Measurements from ENCODE around the gene NFE2L1. TPM values are rescaled to one million over a fixed set of nuclear protein-coding genes. Genes with fewer than 3 reads are reported as not detected.
A peak's percentile ranks its signal among the peaks of the same experiment; 100 is the strongest.
"Not testable (repeated sequence)": the region's sequence is repeated elsewhere in the genome, so short reads cannot be mapped to it uniquely, and the experiment has no call there.

Gene NFE2L1, protein sequence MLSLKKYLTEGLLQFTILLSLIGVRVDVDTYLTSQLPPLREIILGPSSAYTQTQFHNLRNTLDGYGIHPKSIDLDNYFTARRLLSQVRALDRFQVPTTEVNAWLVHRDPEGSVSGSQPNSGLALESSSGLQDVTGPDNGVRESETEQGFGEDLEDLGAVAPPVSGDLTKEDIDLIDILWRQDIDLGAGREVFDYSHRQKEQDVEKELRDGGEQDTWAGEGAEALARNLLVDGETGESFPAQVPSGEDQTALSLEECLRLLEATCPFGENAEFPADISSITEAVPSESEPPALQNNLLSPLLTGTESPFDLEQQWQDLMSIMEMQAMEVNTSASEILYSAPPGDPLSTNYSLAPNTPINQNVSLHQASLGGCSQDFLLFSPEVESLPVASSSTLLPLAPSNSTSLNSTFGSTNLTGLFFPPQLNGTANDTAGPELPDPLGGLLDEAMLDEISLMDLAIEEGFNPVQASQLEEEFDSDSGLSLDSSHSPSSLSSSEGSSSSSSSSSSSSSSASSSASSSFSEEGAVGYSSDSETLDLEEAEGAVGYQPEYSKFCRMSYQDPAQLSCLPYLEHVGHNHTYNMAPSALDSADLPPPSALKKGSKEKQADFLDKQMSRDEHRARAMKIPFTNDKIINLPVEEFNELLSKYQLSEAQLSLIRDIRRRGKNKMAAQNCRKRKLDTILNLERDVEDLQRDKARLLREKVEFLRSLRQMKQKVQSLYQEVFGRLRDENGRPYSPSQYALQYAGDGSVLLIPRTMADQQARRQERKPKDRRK
- total RNA-seq = 100 to 1,000 TPM; 173 to 242 (median 211) TPM

DNA sequence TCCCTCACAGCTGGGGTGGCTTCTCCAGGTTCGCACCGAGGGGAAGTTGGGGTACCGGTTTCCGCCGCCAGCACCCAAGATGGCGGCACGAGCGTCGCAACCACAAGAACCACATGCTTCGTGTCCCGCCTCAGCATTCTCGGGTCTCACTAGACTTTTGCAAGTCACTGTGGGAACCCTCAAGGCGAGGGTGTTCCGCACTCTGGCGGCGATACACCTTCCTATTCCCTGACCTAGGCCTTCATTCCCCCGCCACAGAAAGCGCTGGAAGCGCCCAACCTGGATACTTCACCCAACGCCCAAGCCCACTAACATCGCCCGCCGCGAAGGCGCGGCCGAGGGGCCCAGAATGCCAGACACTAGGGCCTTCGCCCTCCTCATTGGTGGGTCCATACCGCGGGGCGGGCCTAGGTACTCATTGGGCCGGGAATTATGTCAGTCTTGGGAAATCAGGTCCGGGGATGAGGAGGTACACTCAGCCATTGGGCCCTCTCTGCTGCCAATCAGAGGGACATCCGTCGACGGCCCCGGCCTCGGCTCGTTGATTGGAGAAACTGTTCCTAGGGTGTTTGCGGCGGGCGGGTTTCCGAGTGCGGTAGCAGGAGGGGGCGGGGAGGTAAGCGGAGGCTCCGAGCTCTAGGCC is at the start of gene NFE2L1:
Gene NFE2L1, plus strand, starts transcription at position 619 of the 643 bp plus-strand sequence. CDS start 2,760 bp downstream, outside the sequence.
- in situ Hi-C loops (cut with MboI; ENCODE audit: low pct_ligation_motif_present in 1 of 4, low pct_unique_long_range_greater_than_20kb in 1 of 4, low sequenced_read_pairs in 3 of 4) (no loop called here), intact Hi-C loops (cut with DNase I; ENCODE audit: low total_unique reads) (no loop called here)
- Histone ChIP-seq H3K27me3 (no peaks in the 10 kb centered on the region), H3K27ac (peak within 1 kb of the TSS; percentile 97 to 99 (median 98)), H3K36me3 (no peaks in the 10 kb centered on the region), H3K4me1 (peaks cover 42 to 59% (median 55%) of the 10 kb centered on the region in 4 donors), H3K4me3 (peak within 1 kb of the TSS; percentile 62 to 87 (median 67)), H3K9me3 (no peaks in the 10 kb centered on the region)
- WGBS, 2 donors (ENCODE audit: low coverage in 1 of 2) = 1% methylated on average over 47 of the region's 47 CpGs; no CpG with 5 or more reads in 1 of the 2 donors
- no peak for TF ChIP-seq EP300 (IDR thresholded peaks at IDR 0.05; ENCODE audit: low read depth)
- peak; percentile 86 for TF ChIP-seq POLR2A (IDR thresholded peaks at IDR 0.05)
- peak; percentile 37 to 93 (median 92) for TF ChIP-seq POLR2AphosphoS5 (IDR thresholded peaks at IDR 0.05)
- DNase-seq = peak; percentile 99

DNA sequence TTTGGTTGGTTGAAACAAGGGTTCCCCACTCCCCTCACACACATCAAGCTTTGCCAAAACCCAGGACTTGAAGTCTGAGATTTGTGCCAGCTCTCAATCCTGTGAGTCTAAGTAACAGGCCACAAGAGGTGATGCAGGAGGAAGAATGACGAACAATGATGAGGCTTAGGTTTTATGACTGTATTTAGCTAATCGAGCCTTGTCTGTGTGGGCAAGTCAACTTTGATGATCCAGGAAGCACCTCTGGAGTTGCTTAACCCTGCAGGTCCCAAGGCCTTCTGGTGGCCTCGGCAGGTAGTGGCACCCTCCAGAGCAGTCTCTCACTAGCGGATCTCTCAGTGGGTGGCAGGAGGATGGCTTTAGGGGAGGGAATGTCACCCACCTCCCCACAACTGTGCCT is 48.6 kb upstream of the NFE2L1 start:
- Histone ChIP-seq H3K4me1 (peaks cover 0 to 17% (median 9%) of the 10 kb centered on the region in 4 donors), H3K9me3 (no peaks in the 10 kb centered on the region), H3K36me3 (no peaks in the 10 kb centered on the region), H3K27me3 (no peaks in the 10 kb centered on the region), H3K27ac (no peak overlapping the region), H3K4me3 (no peak overlapping the region)
- 43% methylated on average over 4 of the region's 4 CpGs; no CpG with 5 or more reads in 1 of the 2 donors for WGBS, 2 donors (ENCODE audit: low coverage in 1 of 2)
- no peak for DNase-seq
- TF ChIP-seq POLR2A (IDR thresholded peaks at IDR 0.05) (no peak), POLR2AphosphoS5 (IDR thresholded peaks at IDR 0.05) (no peak), EP300 (IDR thresholded peaks at IDR 0.05; ENCODE audit: low read depth) (no peak)
- TF ChIP-seq, protein P1, sequence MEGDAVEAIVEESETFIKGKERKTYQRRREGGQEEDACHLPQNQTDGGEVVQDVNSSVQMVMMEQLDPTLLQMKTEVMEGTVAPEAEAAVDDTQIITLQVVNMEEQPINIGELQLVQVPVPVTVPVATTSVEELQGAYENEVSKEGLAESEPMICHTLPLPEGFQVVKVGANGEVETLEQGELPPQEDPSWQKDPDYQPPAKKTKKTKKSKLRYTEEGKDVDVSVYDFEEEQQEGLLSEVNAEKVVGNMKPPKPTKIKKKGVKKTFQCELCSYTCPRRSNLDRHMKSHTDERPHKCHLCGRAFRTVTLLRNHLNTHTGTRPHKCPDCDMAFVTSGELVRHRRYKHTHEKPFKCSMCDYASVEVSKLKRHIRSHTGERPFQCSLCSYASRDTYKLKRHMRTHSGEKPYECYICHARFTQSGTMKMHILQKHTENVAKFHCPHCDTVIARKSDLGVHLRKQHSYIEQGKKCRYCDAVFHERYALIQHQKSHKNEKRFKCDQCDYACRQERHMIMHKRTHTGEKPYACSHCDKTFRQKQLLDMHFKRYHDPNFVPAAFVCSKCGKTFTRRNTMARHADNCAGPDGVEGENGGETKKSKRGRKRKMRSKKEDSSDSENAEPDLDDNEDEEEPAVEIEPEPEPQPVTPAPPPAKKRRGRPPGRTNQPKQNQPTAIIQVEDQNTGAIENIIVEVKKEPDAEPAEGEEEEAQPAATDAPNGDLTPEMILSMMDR (IDR thresholded peaks at IDR 0.05) = no peak
- intact Hi-C loops (cut with DNase I; ENCODE audit: low total_unique reads) = no loop called here
- in situ Hi-C loops (cut with MboI; ENCODE audit: low pct_ligation_motif_present in 1 of 4, low pct_unique_long_range_greater_than_20kb in 1 of 4, low sequenced_read_pairs in 3 of 4) = no loop called here

DNA sequence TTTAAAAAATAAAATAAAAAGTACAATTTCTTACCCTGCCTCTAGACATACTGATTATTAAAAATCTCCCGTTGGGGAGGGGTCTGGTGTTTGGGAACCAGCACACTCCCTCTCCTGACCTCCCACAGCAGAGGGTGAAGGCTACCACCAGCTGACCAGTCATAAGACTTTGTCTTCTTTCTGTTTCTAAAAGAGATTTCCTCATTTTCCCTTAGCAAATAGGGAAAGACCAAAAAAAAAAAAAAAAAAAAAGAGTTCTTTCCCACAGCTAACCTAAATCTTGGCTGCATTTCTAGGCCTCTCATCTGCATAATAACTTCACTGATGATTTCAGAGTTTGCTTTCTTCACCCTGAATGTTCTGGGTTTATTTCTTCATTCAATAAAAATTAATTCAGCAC is 47.0 kb upstream of the NFE2L1 start:
- Histone ChIP-seq H3K4me1 (peaks cover 0 to 17% (median 9%) of the 10 kb centered on the region in 4 donors), H3K4me3 (no peak overlapping the region), H3K36me3 (no peaks in the 10 kb centered on the region), H3K27ac (peak overlapping the region in 2 of 4 donors; percentile 8 to 52), H3K27me3 (no peaks in the 10 kb centered on the region), H3K9me3 (no peaks in the 10 kb centered on the region)
- intact Hi-C loops (cut with DNase I; ENCODE audit: low total_unique reads) (no loop called here), in situ Hi-C loops (cut with MboI; ENCODE audit: low pct_ligation_motif_present in 1 of 4, low pct_unique_long_range_greater_than_20kb in 1 of 4, low sequenced_read_pairs in 3 of 4) (no loop called here)
- no peak for DNase-seq
- 82 to 91% methylated on average over 1 of the region's 1 CpG for WGBS, 2 donors (ENCODE audit: low coverage in 1 of 2)
- TF ChIP-seq POLR2A (IDR thresholded peaks at IDR 0.05) (no peak), POLR2AphosphoS5 (IDR thresholded peaks at IDR 0.05) (no peak), EP300 (IDR thresholded peaks at IDR 0.05; ENCODE audit: low read depth) (no peak)
- TF ChIP-seq, protein P1 (IDR thresholded peaks at IDR 0.05) = no peak

DNA sequence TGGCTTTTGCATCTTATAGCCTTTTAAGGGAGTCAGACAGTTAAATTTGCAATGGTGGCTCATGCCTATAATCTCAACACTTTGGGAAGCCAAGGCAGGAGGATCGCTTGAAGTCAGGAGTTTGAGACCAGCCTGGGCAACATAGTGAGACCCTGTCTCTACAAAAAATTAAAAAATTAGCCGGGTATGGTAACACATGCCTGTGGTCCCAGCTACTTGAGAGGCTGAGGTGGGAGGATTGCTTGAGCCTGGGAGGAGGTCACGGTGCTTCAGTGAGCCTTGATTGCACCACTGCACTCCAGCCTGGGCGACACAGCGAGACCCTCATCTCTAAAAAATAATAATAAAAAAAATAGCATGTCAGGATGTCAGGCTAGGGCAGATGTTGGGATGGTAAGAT is 46.5 kb upstream of the NFE2L1 start:
- H3K9me3 ChIP-seq; H3K4me3 ChIP-seq; in situ Hi-C loops (cut with MboI; ENCODE audit: low pct_ligation_motif_present in 1 of 4, low pct_unique_long_range_greater_than_20kb in 1 of 4, low sequenced_read_pairs in 3 of 4); H3K36me3 ChIP-seq; H3K27me3 ChIP-seq; intact Hi-C loops (cut with DNase I; ENCODE audit: low total_unique reads); DNase-seq: not testable (repeated sequence)
- 93 to 96% methylated on average over 4 to 5 of the region's 5 CpGs for WGBS, 2 donors (ENCODE audit: low coverage in 1 of 2)
- H3K4me1 ChIP-seq = peaks cover 0 to 17% (median 9%) of the 10 kb centered on the region in 4 donors
- H3K27ac ChIP-seq = peak overlapping the region; percentile 8 to 63 (median 49)
